ENCODE data around the gene RAD18. TPM values are rescaled to one million over a fixed set of nuclear protein-coding genes. Genes with fewer than 3 reads are reported as not detected.
A peak's percentile ranks its signal among the peaks of the same experiment; 100 is the strongest.

The RAD18 gene
- total RNA-seq, 1 experiment from 2014 or later: 42.0 TPM

- no peak for DNase-seq (ENCODE audit: low read depth)
Observed at GRCh38 chr3:8900869-8901268, 62.4 kb downstream of the RAD18 start.

GRCh38 chr3:8899876-8900460 is 63.3 kb downstream of the RAD18 start:
- no peak for DNase-seq (ENCODE audit: low read depth)

GRCh38 chr3:8895829-8896228 is 67.4 kb downstream of the RAD18 start:
- DNase-seq (ENCODE audit: low read depth): no peak

DNA sequence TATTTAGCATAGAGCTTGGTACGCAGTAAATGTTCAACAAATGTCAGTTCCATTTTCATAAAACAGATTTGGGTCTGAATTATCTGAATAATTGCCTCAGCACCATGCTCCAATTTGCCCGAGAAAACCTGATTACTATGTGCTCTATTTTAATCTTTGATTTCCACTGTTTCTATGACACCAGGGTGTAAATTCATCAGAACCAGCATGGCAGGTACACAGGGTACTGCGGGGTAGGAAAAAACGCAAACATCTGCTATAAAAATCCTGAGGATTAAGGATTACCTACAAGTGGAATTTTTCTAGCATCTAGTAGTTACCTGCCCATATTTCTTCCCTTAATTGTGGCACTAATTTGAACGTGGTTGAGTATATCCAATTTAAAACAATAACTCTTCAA is 70.3 kb downstream of the RAD18 start:
- DNase-seq (ENCODE audit: low read depth): no peak

- DNase-seq (ENCODE audit: low read depth): no peak
Observed at GRCh38 chr3:8891774-8892173, 71.5 kb downstream of the RAD18 start.

- DNase-seq (ENCODE audit: low read depth): no peak
Observed at GRCh38 chr3:8891303-8891702, 72.0 kb downstream of the RAD18 start.

GRCh38 chr3:8888301-8888915 is 74.9 kb downstream of the RAD18 start:
- no peak for DNase-seq (ENCODE audit: low read depth)

GRCh38 chr3:8887435-8888300 is 75.6 kb downstream of the RAD18 start:
- no peak for DNase-seq (ENCODE audit: low read depth)

GRCh38 chr3:8886546-8886945 is 76.7 kb downstream of the RAD18 start:
- DNase-seq (ENCODE audit: low read depth): no peak

- DNase-seq (ENCODE audit: low read depth): no peak
Observed at GRCh38 chr3:8885536-8886316, 77.5 kb downstream of the RAD18 start.

GRCh38 chr3:8884630-8885290 is 78.5 kb downstream of the RAD18 start:
- no peak for DNase-seq (ENCODE audit: low read depth)

- no peak for DNase-seq (ENCODE audit: low read depth)
Observed at GRCh38 chr3:8882642-8883041, 80.6 kb downstream of the RAD18 start.

DNA sequence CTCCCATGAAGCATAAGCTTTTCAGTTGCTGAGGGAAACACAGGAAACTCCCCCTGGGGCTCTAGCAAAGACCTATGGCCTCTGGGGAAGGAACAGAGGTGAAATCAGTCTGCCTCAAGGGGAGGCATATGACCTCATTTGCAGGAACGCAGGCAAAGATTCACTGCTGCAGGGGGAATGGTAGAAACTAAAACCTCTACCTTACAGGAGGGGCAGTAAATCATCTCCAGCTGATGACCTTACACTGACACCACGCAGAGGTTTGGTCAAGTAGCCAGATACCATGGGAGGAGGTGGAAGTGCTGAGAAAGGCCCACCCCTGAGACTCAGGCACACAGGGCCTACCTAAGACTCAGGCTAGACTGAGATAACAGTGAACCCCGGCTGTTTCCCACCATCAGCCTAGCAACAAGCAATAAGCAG is 81.1 kb downstream of the RAD18 start:
- DNase-seq (ENCODE audit: low read depth): no peak

- DNase-seq (ENCODE audit: low read depth): no peak
Observed at GRCh38 chr3:8879347-8879944, 83.8 kb downstream of the RAD18 start.

DNA sequence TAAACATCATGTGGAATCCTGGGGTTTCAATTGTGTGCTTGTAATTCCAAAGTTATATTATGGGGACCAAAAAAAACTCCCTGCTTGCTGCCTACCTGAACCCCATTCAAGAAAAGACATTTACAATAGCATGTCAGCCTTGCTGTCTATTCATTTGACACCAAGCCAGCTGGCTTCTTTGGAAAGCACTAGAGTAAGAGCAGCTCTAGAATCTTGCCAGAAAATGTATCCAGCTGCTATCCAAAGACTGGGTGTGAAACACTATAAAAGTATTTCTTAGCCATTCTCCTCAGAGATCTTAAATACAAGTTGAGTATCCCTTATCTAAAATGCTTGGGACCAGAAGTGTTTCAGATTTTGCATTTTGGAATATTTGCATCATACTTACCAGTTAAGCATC is 87.4 kb downstream of the RAD18 start:
- DNase-seq (ENCODE audit: low read depth): no peak

GRCh38 chr3:8873740-8874139 is 89.5 kb downstream of the RAD18 start:
- DNase-seq (ENCODE audit: low read depth): no peak

DNA sequence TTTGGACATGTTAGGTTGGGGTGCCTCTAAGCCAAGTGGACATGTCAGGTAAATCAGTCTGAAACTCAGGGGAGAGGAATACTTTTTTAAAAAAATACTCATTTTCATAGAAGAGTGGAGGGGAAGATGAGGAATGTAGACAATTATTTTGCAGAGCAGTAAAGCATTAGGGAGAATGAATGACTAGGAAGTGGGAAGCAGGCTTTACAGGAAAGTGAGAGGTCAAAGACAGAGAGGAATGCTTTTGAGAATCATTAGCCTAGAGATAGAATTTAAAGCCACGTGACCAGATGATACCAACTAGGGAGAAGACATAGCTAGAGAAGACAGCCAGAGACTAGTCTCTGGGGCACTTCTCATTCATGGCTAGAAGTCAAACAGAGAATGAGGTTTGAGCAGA is 91.0 kb downstream of the RAD18 start:
- no peak for DNase-seq (ENCODE audit: low read depth)

DNA sequence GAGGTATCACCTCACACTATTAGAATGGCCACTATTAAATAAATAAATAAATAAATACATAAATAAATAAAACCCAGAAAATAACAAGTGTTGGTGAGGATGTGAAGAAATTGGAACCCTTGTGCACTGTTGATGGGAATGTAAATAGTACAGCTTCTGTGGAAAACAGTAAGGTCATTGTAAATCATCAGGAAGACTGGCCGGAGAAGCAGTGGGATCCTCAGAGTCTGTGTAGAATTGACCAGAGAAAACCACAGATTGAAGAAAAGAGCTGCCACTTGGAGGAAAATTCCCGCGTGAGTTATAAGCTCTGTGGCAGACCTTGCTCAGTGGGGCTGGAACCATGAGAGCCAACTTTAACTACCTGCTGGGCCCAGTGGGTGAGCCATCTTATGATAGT is 92.0 kb downstream of the RAD18 start:
- DNase-seq (ENCODE audit: low read depth): no peak

DNA sequence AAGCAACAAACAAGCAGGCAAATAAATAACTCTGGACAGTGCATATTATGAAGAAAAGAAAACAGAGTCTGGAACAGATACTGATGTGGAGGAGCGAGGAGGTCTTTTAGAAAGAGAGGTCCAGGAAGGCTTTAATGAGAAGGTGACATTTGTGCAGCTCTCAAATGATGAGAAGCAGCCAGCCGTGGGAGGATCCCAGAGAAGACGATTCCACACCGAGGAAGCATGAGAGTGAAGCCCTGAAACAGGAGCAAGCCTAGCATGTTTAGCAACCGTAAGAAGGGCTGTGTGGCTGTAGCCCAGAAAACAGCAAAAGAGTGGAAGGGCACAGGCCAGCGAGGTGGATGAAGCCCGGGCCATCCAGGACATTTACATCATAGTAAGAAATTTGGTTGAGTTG is 93.1 kb downstream of the RAD18 start:
- DNase-seq (ENCODE audit: low read depth): no peak

- DNase-seq (ENCODE audit: low read depth): peak; percentile 100
Observed at GRCh38 chr3:8869613-8870012, 93.7 kb downstream of the RAD18 start.

- no peak for DNase-seq (ENCODE audit: low read depth)
Observed at GRCh38 chr3:8868996-8869395, 94.3 kb downstream of the RAD18 start.
